ENCODE results near the gene PGLYRP1.
A peak's percentile ranks its signal among the peaks of the same experiment; 100 is the strongest.

The PGLYRP1 gene

GRCh38 chr19:45972947-45973540 is 49.8 kb downstream of the PGLYRP1 start:
- Mint-ChIP-seq H3K27me3 (peaks cover 72% of the 10 kb centered on the region), H3K9me3 (no peaks in the 10 kb centered on the region), H3K36me3 (ENCODE audit: low read depth) (no peaks in the 10 kb centered on the region), H3K27ac (no peak overlapping the region), H3K4me3 (no peak overlapping the region), H3K4me1 (peaks cover 13% of the 10 kb centered on the region)
- no peak for ATAC-seq
- DNase-seq: no peak

DNA sequence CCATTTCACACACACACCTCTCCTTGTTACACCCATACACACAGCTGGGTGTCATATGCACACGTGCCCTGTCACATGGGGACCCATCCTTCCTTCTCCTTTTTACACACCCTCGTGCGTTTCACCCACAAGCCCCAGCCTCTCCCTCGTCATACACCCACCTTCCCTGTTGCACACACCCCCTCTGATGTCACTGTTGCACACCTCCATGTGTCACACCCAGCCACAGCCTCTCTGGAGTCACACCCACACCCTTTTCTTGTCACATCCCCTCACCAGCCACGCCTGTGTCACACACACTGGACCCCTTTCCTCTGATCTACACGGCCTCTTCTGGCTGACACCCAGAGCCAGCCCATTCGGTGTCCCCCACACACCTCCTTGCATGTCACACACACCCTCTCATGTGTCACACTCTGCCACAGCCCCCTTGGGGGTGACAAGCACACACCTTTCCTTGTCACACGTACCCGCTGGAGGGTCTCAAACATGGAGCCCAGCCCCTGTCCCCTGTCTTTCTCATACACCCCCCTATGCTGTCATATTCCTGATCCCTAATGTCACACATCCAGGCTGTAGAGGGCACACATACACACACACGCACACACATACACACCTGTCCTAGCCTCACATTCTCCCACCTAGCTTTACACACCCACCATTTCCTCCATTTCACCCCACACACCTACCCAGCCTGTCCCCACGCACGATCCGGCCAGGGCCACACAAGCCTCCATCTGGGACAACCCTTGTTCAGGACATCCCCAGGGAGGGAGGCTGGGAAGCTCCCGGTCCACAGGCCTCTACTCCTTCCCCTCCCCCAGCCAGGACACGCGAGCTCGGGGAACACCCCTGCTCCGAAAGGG is 50.5 kb downstream of the PGLYRP1 start:
- DNase-seq (peak; percentile 15), ATAC-seq (peak; percentile 55)
- no peak overlapping the region for H3K27ac Mint-ChIP-seq
- H3K4me1 Mint-ChIP-seq: peaks cover 13% of the 10 kb centered on the region
- H3K4me3 Mint-ChIP-seq: no peak overlapping the region
- no peaks in the 10 kb centered on the region for H3K9me3 Mint-ChIP-seq
- peaks cover 71% of the 10 kb centered on the region for H3K27me3 Mint-ChIP-seq
- no peaks in the 10 kb centered on the region for H3K36me3 Mint-ChIP-seq (ENCODE audit: low read depth)

DNA sequence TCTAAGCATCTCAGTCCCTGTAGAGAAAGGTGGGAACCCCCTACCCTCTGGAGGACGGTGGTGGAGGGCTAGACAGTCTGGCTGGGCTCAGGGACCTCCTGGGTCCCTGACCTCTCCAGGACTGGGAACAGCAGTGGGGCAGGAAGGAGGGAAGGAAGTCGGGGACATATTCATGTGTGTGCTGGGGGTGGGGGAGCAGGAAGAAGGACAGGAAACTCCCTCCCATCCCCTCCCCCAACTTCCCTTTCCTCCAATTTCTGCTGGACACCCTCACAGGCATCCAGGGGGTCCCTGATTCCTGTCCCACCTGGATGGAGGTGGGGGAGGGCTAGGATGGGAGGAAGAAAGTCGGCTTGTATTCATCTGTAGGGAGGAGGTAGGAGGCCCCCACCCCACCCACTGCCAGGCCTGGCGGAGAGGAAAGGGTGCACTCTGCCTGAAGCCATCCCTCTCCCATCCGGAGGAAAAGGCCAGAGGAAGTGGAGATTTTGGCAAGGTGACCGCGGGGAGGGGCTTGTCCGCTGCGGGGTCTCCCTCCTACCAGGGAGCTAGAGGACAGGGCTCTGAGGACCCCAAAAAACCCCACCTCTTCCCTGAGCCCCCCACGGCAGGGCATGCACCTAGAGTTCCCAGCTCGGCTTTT is 51.5 kb downstream of the PGLYRP1 start:
- Mint-ChIP-seq H3K9me3 (no peaks in the 10 kb centered on the region), H3K36me3 (ENCODE audit: low read depth) (no peaks in the 10 kb centered on the region), H3K4me1 (peaks cover 13% of the 10 kb centered on the region), H3K27ac (no peak overlapping the region), H3K4me3 (no peak overlapping the region), H3K27me3 (peaks cover 75% of the 10 kb centered on the region)
- DNase-seq (no peak), ATAC-seq (no peak)

DNA sequence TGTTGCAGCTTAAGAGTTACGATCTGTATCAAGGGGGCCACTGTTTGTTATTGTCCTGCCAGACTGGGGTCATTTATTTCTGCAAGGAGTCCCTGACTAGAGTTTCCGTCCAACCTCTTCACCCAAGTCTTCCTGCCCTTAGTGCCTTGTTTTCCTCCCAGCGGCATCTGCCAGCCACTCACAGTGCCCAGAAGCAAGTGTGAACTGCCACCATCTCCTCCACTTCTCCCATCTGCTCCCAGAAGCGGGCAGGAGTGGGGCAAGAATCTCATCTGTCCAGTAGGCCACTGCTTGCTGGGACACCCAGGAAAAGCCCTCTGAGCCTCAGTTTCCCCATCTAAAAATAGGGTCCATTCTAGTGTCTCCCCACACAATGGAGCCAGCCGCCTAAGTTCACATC is 53.2 kb downstream of the PGLYRP1 start:
- H3K4me1 Mint-ChIP-seq: peaks cover 13% of the 10 kb centered on the region
- no peak for ATAC-seq
- H3K27ac Mint-ChIP-seq: no peak overlapping the region
- no peaks in the 10 kb centered on the region for H3K36me3 Mint-ChIP-seq (ENCODE audit: low read depth)
- peaks cover 72% of the 10 kb centered on the region for H3K27me3 Mint-ChIP-seq
- DNase-seq: no peak
- H3K4me3 Mint-ChIP-seq: no peak overlapping the region
- no peaks in the 10 kb centered on the region for H3K9me3 Mint-ChIP-seq

Data from activated naive CD8-positive, alpha-beta T cell treated with anti-CD3 and anti-CD28 coated beads, Interleukin-2, amount 50 U/mL, for 24 hours (primary cell).